Measurements from ENCODE around the gene CADPS2.

Gene CADPS2

DNA sequence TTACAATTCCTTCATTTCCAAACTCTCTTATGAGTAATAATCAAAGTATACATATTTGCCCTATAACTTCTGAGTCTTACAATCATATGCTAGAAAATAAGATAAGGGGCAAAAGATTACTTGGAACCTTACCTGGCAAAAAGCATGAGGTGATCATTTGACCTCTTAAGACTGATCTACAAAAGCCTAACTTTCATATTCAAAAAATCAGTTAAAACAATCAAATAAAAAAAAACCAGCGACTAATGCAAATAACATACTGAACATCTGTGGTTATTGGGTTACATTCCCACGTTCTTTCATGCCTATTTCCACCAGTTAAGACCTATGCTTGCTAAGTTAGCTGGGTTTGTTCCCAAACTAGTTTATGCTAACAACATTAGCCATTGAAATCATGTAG lies 375.0 kb downstream of the CADPS2 start:
- Histone ChIP-seq H3K36me3 (ENCODE audit: control insufficient read depth, insufficient read depth, low read length) (no peaks in the 10 kb centered on the region), H3K9me3 (ENCODE audit: control insufficient read depth, insufficient read depth, low read length) (no peaks in the 10 kb centered on the region), H3K4me3 (ENCODE audit: low read depth, low read length) (no peak overlapping the region), H3K27ac (ENCODE audit: low read depth, low read length) (no peak overlapping the region), H3K9ac (ENCODE audit: low read depth, low read length) (no peak overlapping the region), H3K27me3 (ENCODE audit: control insufficient read depth, insufficient read depth, low read length) (no peaks in the 10 kb centered on the region), H3K4me1 (ENCODE audit: control insufficient read depth, insufficient read depth, low read length) (peaks cover 12% of the 10 kb centered on the region)

- peaks cover 5% of the 10 kb centered on the region; the same call in 1 of the 2 replicates for H3K4me1 ChIP-seq (ENCODE audit: control insufficient read depth, insufficient read depth, low read length)
- H3K27ac ChIP-seq (ENCODE audit: low read depth, low read length), result no peak overlapping the region
- no peaks in the 10 kb centered on the region for H3K36me3 ChIP-seq (ENCODE audit: control insufficient read depth, insufficient read depth, low read length)
- no peak overlapping the region for H3K9ac ChIP-seq (ENCODE audit: low read depth, low read length)
- no peaks in the 10 kb centered on the region for H3K9me3 ChIP-seq (ENCODE audit: control insufficient read depth, insufficient read depth, low read length)
- H3K27me3 ChIP-seq (ENCODE audit: control insufficient read depth, insufficient read depth, low read length), result no peaks in the 10 kb centered on the region
- no peak overlapping the region for H3K4me3 ChIP-seq (ENCODE audit: low read depth, low read length)
These were observed 378.7 kb downstream of the CADPS2 start for GRCh38 chr7:122507591-122507990.

DNA sequence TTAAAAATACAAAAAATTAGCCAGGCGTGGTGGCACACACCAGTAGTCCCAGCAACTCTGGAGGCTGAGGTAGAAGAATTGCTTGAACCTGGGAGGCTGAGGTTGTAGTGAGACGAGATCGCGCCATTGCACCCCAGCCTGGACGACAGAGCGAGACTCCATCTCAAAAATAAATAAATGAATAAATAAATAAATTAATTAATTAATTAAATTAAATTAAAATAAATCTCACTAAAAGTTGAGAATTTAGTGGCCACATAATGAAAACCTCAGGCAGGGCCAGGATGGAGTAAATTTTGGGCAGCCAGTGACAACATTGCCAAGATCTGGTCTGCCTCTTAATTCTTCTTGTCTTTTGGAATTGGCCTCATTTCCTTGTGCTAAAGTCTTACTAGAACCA lies 394.3 kb downstream of the CADPS2 start:
- Histone ChIP-seq H3K36me3 (ENCODE audit: control insufficient read depth, insufficient read depth, low read length) (no peaks in the 10 kb centered on the region), H3K27me3 (ENCODE audit: control insufficient read depth, insufficient read depth, low read length) (no peaks in the 10 kb centered on the region), H3K4me3 (ENCODE audit: low read depth, low read length) (no peak overlapping the region), H3K9me3 (ENCODE audit: control insufficient read depth, insufficient read depth, low read length) (no peaks in the 10 kb centered on the region), H3K27ac (ENCODE audit: low read depth, low read length) (no peak overlapping the region), H3K9ac (ENCODE audit: low read depth, low read length) (no peak overlapping the region), H3K4me1 (ENCODE audit: control insufficient read depth, insufficient read depth, low read length) (peaks cover 5% of the 10 kb centered on the region; the same call in 1 of the 2 replicates)

- Histone ChIP-seq H3K9ac (ENCODE audit: low read depth, low read length) (no peak overlapping the region), H3K9me3 (ENCODE audit: control insufficient read depth, insufficient read depth, low read length) (no peaks in the 10 kb centered on the region), H3K4me1 (ENCODE audit: control insufficient read depth, insufficient read depth, low read length) (0 out of 2 replicates have a peak, but pooled peaks cover 2% of the 10 kb centered on the region), H3K27ac (ENCODE audit: low read depth, low read length) (no peak overlapping the region), H3K4me3 (ENCODE audit: low read depth, low read length) (no peak overlapping the region), H3K36me3 (ENCODE audit: control insufficient read depth, insufficient read depth, low read length) (no peaks in the 10 kb centered on the region), H3K27me3 (ENCODE audit: control insufficient read depth, insufficient read depth, low read length) (no peaks in the 10 kb centered on the region)
These were observed 398.0 kb downstream of the CADPS2 start for GRCh38 chr7:122488241-122488640.

- no peak overlapping the region for H3K27ac ChIP-seq (ENCODE audit: low read depth, low read length)
- no peak overlapping the region for H3K4me3 ChIP-seq (ENCODE audit: low read depth, low read length)
- no peak overlapping the region for H3K9ac ChIP-seq (ENCODE audit: low read depth, low read length)
- no peaks in the 10 kb centered on the region for H3K4me1 ChIP-seq (ENCODE audit: control insufficient read depth, insufficient read depth, low read length)
- H3K9me3 ChIP-seq (ENCODE audit: control insufficient read depth, insufficient read depth, low read length), result no peaks in the 10 kb centered on the region
- H3K27me3 ChIP-seq (ENCODE audit: control insufficient read depth, insufficient read depth, low read length), result no peaks in the 10 kb centered on the region
- no peaks in the 10 kb centered on the region for H3K36me3 ChIP-seq (ENCODE audit: control insufficient read depth, insufficient read depth, low read length)
These were observed 399.1 kb downstream of the CADPS2 start for GRCh38 chr7:122487131-122487530.

DNA sequence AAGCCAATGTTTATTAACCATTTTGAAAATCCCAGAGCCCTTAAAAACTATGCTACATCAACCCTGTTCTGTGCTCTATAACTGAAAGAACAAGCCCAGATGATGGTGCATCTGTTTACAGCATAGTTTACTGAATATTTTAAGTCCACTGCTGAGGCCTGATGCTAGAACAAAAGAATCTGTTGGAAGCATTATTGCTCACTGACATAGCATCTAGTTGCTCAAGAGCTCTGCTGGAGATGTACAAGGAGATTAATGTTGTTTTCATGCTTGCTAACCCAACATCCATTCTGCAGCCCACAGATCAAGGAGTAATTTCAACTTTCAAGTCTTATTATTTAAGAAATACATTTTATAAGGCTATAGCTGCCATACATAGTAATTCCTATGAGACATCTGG lies 400.4 kb downstream of the CADPS2 start:
- Histone ChIP-seq H3K27ac (ENCODE audit: low read depth, low read length) (no peak overlapping the region), H3K36me3 (ENCODE audit: control insufficient read depth, insufficient read depth, low read length) (no peaks in the 10 kb centered on the region), H3K27me3 (ENCODE audit: control insufficient read depth, insufficient read depth, low read length) (no peaks in the 10 kb centered on the region), H3K4me1 (ENCODE audit: control insufficient read depth, insufficient read depth, low read length) (no peaks in the 10 kb centered on the region), H3K9ac (ENCODE audit: low read depth, low read length) (no peak overlapping the region), H3K4me3 (ENCODE audit: low read depth, low read length) (no peak overlapping the region), H3K9me3 (ENCODE audit: control insufficient read depth, insufficient read depth, low read length) (no peaks in the 10 kb centered on the region)

DNA sequence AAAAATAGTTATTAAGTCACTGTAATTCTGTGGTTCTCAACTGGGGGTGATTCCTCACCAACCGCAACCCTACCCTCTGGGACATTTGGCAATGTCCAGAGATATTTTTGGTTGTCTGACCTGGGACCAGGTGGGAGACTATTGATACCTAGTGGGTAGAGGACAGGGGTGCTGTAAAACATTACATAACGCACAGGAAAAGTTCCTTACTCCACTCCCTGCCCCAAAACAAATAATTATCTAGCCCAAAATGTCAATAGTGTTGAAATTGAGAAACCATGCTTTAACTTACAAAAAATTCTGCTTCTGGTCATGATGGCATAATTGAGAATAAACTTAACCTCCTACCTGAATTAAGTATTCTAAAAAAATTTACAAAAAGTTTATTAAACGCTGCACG lies 404.0 kb downstream of the CADPS2 start:
- no peaks in the 10 kb centered on the region for H3K9me3 ChIP-seq (ENCODE audit: control insufficient read depth, insufficient read depth, low read length)

DNA sequence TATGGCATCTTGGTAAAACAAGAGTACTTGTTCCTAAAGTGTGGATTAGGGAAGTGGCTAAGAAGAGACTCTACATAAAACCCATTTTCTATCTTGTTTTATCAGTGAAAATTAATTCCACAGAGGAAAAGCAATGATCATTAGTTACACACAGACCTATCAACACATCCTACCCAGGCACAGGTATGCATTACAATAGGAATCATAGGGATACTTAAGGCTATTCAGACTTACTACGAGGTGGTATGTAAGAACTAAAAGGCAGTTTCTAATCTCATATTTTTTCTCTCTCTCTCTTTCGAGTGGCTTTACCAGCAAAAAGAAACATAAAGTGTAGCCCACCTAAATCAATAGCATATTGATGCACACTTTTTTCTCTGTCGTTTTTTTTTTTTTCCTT lies 415.4 kb downstream of the CADPS2 start:
- H3K4me3 ChIP-seq (ENCODE audit: low read depth, low read length), result no peak overlapping the region
- peaks cover 51% of the 10 kb centered on the region for H3K4me1 ChIP-seq (ENCODE audit: control insufficient read depth, insufficient read depth, low read length)
- H3K36me3 ChIP-seq (ENCODE audit: control insufficient read depth, insufficient read depth, low read length), result no peaks in the 10 kb centered on the region
- no peak overlapping the region for H3K27ac ChIP-seq (ENCODE audit: low read depth, low read length)
- no peaks in the 10 kb centered on the region for H3K27me3 ChIP-seq (ENCODE audit: control insufficient read depth, insufficient read depth, low read length)
- no peak overlapping the region for H3K9ac ChIP-seq (ENCODE audit: low read depth, low read length)
- H3K9me3 ChIP-seq (ENCODE audit: control insufficient read depth, insufficient read depth, low read length), result no peaks in the 10 kb centered on the region

More for the DNA sequence above, 404.0 kb downstream of the CADPS2 start:
- H3K4me3 ChIP-seq (ENCODE audit: low read depth, low read length), result no peak overlapping the region
- no peak overlapping the region for H3K27ac ChIP-seq (ENCODE audit: low read depth, low read length)
- no peak overlapping the region for H3K9ac ChIP-seq (ENCODE audit: low read depth, low read length)
- H3K27me3 ChIP-seq (ENCODE audit: control insufficient read depth, insufficient read depth, low read length), result no peaks in the 10 kb centered on the region
- no peaks in the 10 kb centered on the region for H3K4me1 ChIP-seq (ENCODE audit: control insufficient read depth, insufficient read depth, low read length)
- no peaks in the 10 kb centered on the region for H3K36me3 ChIP-seq (ENCODE audit: control insufficient read depth, insufficient read depth, low read length)

DNA sequence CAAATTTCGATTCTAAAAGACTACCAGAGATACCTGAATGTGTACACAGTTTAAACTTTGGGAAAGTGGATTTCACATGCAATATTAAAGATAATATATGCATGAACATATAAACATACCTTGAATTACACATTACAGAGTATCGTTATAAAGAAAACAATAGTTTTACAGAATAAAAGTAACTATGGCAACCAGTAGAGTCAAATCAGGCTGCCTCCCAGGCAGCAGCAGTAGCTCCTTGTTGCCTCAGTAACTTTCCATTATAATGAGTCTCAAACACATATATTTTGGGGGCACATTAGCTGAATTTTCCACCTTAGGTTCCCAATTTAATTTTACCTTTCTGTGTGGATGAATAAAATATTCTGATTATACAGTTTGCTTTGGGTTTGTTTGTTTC lies 417.3 kb downstream of the CADPS2 start:
- Histone ChIP-seq H3K36me3 (ENCODE audit: control insufficient read depth, insufficient read depth, low read length) (no peaks in the 10 kb centered on the region), H3K9me3 (ENCODE audit: control insufficient read depth, insufficient read depth, low read length) (no peaks in the 10 kb centered on the region), H3K9ac (ENCODE audit: low read depth, low read length) (no peak overlapping the region), H3K27ac (ENCODE audit: low read depth, low read length) (no peak overlapping the region), H3K4me3 (ENCODE audit: low read depth, low read length) (no peak overlapping the region), H3K4me1 (ENCODE audit: control insufficient read depth, insufficient read depth, low read length) (peaks cover 38% of the 10 kb centered on the region), H3K27me3 (ENCODE audit: control insufficient read depth, insufficient read depth, low read length) (no peaks in the 10 kb centered on the region)

DNA sequence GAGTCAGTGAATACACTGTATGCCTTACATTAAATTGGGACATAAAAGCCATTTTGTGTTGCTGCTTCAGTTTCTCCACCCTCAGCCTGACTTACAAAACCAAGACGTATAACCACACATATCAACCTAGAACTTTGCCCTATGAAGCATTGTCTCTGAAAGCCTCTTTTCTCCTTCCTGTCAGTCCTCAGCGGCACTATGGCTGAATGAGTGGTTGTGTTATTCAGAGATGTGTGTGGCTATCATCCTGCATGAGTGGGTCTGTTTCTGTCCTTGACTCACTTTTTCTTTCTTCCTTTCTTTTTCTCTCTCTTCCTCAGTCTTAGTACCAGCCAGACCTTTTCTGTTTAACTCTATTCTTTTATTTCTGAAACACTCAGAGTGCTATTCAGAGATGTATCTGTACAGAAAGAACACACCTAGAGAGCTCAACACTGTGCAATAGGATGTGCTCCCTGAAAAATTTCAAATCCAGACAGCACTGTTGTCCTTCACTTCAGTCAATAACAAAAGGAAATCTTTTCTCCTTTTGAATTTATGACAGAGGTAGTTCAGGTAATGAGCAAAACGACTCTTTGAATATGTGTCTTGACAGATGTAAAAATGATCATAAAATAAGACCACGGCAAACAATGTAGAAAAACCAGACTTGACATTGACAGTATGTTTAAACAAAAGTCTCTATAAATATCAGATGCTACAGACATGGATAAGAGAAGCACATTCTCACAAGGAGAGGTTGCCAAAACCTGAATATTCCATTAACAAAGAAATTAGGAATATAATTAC lies 418.4 kb downstream of the CADPS2 start:
- Histone ChIP-seq H3K4me1 (ENCODE audit: control insufficient read depth, insufficient read depth, low read length) (peaks cover 30% of the 10 kb centered on the region), H3K4me3 (ENCODE audit: low read depth, low read length) (no peak overlapping the region), H3K9ac (ENCODE audit: low read depth, low read length) (no peak overlapping the region), H3K36me3 (ENCODE audit: control insufficient read depth, insufficient read depth, low read length) (no peaks in the 10 kb centered on the region), H3K27ac (ENCODE audit: low read depth, low read length) (no peak overlapping the region), H3K27me3 (ENCODE audit: control insufficient read depth, insufficient read depth, low read length) (no peaks in the 10 kb centered on the region), H3K9me3 (ENCODE audit: control insufficient read depth, insufficient read depth, low read length) (no peaks in the 10 kb centered on the region)

GRCh38 chr7:122465296-122465695 lies 421.0 kb downstream of the CADPS2 start:
- peaks cover 16% of the 10 kb centered on the region for H3K4me1 ChIP-seq (ENCODE audit: control insufficient read depth, insufficient read depth, low read length)
- H3K4me3 ChIP-seq (ENCODE audit: low read depth, low read length), result no peak overlapping the region
- no peak overlapping the region for H3K27ac ChIP-seq (ENCODE audit: low read depth, low read length)
- H3K9ac ChIP-seq (ENCODE audit: low read depth, low read length), result no peak overlapping the region
- no peaks in the 10 kb centered on the region for H3K9me3 ChIP-seq (ENCODE audit: control insufficient read depth, insufficient read depth, low read length)
- H3K27me3 ChIP-seq (ENCODE audit: control insufficient read depth, insufficient read depth, low read length), result no peaks in the 10 kb centered on the region
- H3K36me3 ChIP-seq (ENCODE audit: control insufficient read depth, insufficient read depth, low read length), result no peaks in the 10 kb centered on the region

All from HUES48 (cell line).